ENCODE data around the gene SUMO3.

Gene SUMO3

GRCh38 chr21:44819283-44820243, 1.7 kb upstream of the SUMO3 start:
- TF ChIP-seq CTCF (IDR thresholded peaks at IDR 0.05; ENCODE audit: borderline replicate concordance, control extremely low read depth, extremely low read depth, insufficient read depth, missing control alignments) = no peak
- in situ Hi-C loops (cut with MboI; ENCODE audit: low sequenced_read_pairs, unreplicated experiment) = no loop called here
- DNase-seq (ENCODE audit: low spot score) = no peak

- no peak for DNase-seq (ENCODE audit: low spot score)
- in situ Hi-C loops (cut with MboI; ENCODE audit: low sequenced_read_pairs, unreplicated experiment) = no loop called here
- no peak for TF ChIP-seq CTCF (IDR thresholded peaks at IDR 0.05; ENCODE audit: borderline replicate concordance, control extremely low read depth, extremely low read depth, insufficient read depth, missing control alignments)
Observed at GRCh38 chr21:44818640-44819011, 764 bp upstream of the SUMO3 start.

DNA sequence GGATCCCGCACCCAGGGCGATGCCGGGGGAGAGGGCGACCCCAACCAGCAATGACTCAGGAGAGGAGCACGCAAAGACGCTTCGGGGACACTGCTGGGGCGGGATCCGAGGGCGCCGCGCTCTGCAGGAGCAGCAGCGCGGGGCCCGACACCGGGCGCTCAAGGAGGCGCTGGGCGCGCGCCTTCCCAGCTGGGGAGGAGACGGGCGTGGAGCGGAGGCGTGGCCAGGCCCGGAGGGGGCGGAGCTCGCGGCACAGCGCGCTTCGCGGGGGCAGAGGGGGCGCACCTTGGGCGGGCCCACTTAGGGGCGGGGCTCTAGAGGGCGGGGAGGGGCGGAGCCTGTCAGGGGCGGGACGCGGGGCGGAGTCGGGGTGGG, 369 bp downstream of the SUMO3 start:
- peak; percentile 99 for DNase-seq (ENCODE audit: low spot score)
- no peak for TF ChIP-seq CTCF (IDR thresholded peaks at IDR 0.05; ENCODE audit: borderline replicate concordance, control extremely low read depth, extremely low read depth, insufficient read depth, missing control alignments)
- in situ Hi-C loops (cut with MboI; ENCODE audit: low sequenced_read_pairs, unreplicated experiment) = no loop called here

DNA sequence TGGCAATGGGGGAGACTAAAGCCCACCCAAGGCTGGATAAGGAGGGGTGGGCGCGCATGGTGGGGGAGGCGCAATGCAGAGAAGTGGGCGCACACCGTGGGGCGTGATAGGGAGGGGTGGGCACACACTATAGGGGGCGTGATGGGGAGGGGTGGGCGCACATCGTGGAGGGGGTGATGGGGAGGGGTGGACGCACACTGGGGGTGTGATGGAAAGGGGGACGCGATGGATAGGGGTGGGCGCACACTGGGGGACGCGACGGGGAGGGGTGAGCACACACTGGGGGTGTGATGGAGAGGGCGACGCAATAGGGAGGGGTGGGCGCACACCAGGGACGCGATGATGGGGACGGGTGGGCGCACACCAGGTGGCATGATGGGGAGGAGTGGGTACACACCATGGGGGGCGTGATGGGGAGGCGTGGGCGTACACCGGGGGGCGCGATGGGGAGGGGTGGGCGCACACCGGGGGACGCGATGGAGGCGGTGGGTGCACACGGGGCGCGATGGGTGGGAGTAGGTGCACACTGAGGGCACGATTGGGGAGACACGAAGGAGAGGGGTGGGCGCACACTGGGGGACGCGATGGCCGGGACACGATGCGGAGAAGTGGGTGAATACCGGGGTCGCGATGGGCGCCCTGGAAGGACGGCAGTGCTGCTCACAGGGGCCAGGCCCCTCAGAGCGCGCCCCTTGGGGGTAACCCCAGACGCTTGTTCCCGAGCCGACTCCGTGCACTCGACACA, 929 bp downstream of the SUMO3 start:
- no peak for DNase-seq (ENCODE audit: low spot score)
- TF ChIP-seq CTCF (IDR thresholded peaks at IDR 0.05; ENCODE audit: borderline replicate concordance, control extremely low read depth, extremely low read depth, insufficient read depth, missing control alignments) = no peak
- in situ Hi-C loops (cut with MboI; ENCODE audit: low sequenced_read_pairs, unreplicated experiment) = no loop called here

GRCh38 chr21:44815852-44816628, 1.8 kb downstream of the SUMO3 start:
- in situ Hi-C loops (cut with MboI; ENCODE audit: low sequenced_read_pairs, unreplicated experiment) = no loop called here
- no peak for TF ChIP-seq CTCF (IDR thresholded peaks at IDR 0.05; ENCODE audit: borderline replicate concordance, control extremely low read depth, extremely low read depth, insufficient read depth, missing control alignments)
- DNase-seq (ENCODE audit: low spot score) = no peak

DNA sequence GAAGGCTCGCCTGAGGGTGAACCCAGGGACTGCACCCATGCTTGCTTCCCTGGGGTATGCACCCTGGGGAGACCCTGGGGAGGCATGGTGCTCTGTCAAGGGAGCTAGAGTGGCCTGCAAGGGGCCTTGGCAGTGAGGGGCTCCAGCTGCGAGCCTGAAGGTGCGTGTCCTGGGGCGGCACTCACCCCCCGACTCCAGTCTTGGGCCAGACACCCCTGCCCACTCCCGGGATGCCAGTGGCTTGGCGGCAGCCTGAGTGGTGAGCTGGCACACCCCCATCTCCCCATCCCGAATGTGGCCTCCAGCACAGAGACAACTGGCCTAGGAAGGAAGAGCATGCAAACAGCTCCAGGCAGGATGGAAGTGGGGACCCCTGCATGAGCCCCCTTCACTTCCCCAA, 2.6 kb downstream of the SUMO3 start:
- in situ Hi-C loops (cut with MboI; ENCODE audit: low sequenced_read_pairs, unreplicated experiment) = no loop called here
- TF ChIP-seq CTCF (IDR thresholded peaks at IDR 0.05; ENCODE audit: borderline replicate concordance, control extremely low read depth, extremely low read depth, insufficient read depth, missing control alignments) = no peak
- DNase-seq (ENCODE audit: low spot score) = no peak
